ENCODE results near the gene MAP1B.

- TF ChIP-seq POLR2A (IDR thresholded peaks at IDR 0.05), result no peak
- no peak for TF ChIP-seq POLR2AphosphoS5 (IDR thresholded peaks at IDR 0.05)
Measured at GRCh38 chr5:72154076-72154756, 46.9 kb downstream of the MAP1B start.
